ENCODE measurements around the gene KLF1. TPM values are rescaled to one million over a fixed set of nuclear protein-coding genes. Genes with fewer than 3 reads are reported as not detected.
A peak's percentile ranks its signal among the peaks of the same experiment; 100 is the strongest.
"Not testable (repeated sequence)": the region's sequence is repeated elsewhere in the genome, so short reads cannot be mapped to it uniquely, and the experiment has no call there.

Gene KLF1
- total RNA-seq, 1 experiment from 2014 or later, result not detected

DNA sequence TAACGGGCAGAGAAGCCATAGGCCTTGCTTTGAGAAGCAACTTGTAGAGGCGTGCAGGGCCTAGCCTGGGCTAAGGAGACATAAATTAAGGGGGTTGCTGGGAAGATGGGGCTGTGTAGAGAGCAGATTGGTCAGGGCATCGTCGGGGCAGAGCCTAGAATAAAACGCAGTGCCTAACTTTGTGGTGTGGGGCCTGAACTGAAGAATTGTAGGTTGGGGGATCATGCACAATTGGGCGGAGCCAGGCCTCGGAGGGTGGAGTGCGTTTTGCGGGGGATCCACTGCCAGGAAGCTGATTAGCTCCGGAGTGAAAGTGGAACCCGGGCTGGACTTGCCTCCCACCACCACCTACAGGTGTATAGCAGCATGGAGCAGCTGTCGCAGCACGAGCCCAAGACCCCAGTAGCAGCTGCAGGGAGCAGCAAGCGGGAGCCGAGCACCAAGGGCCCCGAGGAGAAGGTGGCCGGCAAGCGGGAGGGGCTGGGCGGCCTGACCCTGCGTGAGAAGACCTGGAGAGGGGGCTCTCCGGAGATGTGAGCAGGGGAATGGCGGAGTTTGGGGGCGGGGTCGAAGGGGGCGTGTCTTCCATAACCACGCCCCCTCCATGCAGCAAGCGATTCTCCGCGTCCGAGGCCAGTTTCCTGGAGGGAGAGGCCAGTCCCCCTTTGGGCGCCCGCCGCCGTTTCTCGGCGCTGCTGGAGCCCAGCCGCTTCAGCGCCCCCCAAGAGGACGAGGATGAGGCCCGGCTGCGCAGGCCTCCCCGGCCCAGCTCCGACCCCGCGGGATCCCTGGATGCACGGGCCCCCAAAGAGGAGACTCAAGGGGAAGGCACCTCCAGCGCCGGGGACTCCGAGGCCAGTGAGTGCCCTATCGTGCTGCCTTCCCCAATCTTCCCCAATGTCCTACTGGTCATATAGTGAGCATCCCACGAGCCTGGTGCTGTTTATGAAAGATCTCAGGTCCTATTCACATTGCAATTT is 19.6 kb downstream of the KLF1 start:
- DNase-seq (ENCODE audit: low read depth), result no peak

DNA sequence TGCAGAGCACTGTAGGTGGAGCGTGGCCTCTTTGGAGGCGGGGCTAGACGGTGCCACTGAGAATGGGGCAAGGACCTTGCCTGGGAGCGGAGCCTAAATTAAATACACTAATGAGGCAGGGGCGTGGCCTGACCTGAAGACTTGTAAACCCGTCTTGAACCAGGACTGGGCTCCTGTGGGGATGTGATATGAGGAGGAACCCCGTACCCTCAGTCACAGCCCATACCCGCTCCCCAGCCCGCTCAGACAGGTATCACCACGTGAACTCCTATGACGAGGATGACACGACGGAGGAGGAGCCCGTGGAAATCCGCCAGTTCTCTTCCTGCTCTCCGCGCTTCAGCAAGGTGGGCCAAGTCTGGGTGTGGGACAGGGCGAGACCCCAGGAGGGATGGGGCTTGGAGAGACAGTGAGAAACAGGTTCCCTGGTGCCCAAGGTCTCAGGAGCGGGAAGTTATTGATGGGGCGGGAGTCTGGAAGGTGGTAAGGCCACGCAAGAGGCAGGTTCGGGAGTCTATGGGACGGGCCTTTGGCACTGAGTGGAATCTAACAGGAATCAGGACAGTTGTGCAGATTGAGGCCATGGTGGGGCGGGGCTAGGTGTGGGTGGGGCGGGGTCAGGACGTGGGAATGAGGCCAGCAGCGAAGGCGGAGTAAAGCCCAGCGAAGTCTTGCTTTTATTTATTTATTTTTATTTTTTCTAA is 20.4 kb downstream of the KLF1 start:
- no peak for DNase-seq (ENCODE audit: low read depth)

DNA sequence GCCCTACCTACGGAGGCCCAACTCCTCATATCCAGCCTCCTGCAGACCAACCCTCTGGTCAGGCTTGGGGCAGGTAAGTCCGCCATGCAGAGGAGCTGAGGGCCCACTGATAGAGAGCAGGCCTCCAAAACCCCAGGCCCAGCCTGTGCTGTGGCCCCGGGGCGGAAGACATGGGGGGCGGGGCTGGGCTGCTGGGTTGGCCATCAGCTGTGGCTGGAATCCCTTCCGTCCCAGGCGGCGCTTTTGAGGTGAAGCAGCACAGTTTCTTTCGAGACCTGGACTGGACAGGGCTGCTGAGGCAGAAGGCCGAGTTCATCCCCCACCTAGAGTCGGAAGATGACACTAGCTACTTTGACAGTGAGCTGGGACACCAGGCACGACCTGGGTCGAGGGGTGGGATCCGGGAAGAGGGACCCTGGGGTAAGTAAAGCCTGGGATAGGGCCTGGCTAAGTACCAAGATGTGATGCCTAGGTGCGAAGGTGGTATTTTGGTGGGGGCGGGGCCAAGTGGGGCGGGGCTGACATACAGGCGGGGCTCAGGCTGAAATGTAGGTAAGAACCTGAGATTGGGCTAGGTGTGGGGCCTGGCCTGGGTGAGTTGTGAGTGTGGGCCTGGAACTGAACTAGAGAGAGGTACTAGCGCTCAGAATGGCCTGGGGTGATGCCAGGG is 21.1 kb downstream of the KLF1 start:
- DNase-seq (ENCODE audit: low read depth), result no peak

GRCh38 chr19:12864721-12865715 is 22.0 kb downstream of the KLF1 start:
- DNase-seq (ENCODE audit: low read depth), result no peak

DNA sequence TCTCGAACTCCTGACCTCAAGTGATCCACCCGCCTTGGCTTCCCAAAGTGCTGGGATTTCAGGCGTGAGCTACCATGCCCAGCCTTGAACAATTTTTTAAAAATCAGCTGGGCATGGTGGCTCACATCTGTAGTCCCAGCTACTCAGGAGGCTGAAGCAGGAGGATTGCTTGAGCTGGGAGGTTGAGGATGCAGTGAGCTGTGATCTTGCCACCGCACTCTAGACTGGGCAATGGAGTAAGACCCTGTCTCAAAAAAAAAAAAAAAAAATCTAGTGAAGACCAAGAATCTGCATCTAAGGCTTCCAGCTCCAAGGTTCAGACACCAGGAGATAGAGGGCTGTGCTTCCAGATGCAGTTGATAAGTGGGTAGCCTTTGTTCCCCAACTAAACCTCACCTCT is 22.9 kb downstream of the KLF1 start:
- no peak for DNase-seq (ENCODE audit: low read depth)

GRCh38 chr19:12859546-12859945 is 27.5 kb downstream of the KLF1 start:
- DNase-seq (ENCODE audit: low read depth), result no peak

- DNase-seq (ENCODE audit: low read depth), result no peak
These were observed 28.7 kb downstream of the KLF1 start for GRCh38 chr19:12858041-12858928.

- DNase-seq (ENCODE audit: low read depth), result no peak
These were observed 30.3 kb downstream of the KLF1 start for GRCh38 chr19:12856653-12857052.

GRCh38 chr19:12847159-12848139 is 39.6 kb downstream of the KLF1 start:
- DNase-seq (ENCODE audit: low read depth), result peak; percentile 79

DNA sequence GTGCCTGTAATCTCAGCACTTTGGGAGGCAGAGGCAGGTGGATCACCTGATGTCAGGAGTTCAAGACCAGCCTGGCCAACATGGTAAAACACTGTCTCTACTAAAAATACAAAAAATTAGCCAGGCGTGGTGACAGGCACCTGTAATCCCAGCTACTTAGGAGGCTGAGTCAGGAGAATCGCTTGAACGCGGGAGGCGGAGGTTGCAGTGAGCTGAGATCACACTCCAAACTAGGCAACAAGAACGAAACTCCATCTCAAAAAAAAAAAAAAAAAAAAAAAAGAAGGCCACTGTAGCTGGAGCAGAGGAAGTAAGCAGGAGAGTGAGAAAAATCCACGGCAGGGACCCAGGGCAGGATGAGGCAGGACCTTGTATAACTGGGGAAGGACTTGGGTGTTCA is 40.4 kb downstream of the KLF1 start:
- DNase-seq (ENCODE audit: low read depth), result not testable (repeated sequence)

- no peak for DNase-seq (ENCODE audit: low read depth)
These were observed 42.8 kb downstream of the KLF1 start for GRCh38 chr19:12843999-12844732.

- DNase-seq (ENCODE audit: low read depth), result no peak
These were observed 43.7 kb downstream of the KLF1 start for GRCh38 chr19:12843328-12843727.

GRCh38 chr19:12842511-12842910 is 44.5 kb downstream of the KLF1 start:
- DNase-seq (ENCODE audit: low read depth), result no peak

GRCh38 chr19:12841094-12841493 is 45.9 kb downstream of the KLF1 start:
- DNase-seq (ENCODE audit: low read depth), result no peak

DNA sequence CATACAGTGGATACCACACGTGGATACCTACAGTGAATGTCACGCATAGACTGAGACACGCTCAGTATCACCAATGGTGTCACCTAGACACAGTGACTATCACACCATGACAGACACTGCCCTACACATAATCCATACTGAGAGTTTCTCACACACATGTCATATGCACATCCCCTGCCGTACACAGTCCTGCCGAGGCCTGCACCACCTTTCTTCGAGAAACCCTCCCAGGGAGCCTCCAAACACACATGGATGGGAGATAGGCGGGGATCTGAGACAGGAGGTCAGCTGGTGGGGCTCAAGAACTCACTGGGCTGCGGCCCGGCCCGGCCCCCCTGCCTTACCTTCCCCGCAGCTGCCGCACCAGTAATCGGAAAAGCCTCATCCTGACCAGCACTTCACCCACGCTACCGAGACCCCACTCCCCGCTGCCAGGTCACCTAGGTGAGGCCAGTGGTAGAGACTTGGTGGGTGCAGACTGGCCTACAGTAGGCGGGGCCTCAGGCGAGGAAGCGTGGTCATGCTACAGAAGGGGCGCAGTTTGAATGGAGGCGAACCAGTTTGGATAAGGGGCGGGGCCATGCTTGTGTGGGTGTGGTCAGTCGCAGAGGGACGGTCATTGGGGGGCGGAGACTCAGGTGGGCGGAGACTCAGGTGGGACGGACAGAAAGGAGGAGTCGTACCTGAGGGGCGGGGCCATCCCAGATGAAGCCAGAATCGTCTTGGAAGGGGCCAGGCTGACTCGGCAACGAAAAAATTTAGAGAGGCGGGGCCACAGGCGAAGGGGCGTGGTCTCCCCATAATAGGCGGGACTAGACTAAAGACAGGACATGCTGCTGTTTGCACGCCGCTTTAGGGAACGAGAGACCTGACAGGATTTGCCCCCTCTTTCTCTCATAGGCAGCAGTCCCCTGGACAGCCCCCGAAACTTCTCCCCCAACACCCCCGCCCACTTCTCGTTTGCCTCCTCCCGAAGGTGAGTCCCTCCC is 46.6 kb downstream of the KLF1 start:
- peak; percentile 56 for DNase-seq (ENCODE audit: low read depth)

DNA sequence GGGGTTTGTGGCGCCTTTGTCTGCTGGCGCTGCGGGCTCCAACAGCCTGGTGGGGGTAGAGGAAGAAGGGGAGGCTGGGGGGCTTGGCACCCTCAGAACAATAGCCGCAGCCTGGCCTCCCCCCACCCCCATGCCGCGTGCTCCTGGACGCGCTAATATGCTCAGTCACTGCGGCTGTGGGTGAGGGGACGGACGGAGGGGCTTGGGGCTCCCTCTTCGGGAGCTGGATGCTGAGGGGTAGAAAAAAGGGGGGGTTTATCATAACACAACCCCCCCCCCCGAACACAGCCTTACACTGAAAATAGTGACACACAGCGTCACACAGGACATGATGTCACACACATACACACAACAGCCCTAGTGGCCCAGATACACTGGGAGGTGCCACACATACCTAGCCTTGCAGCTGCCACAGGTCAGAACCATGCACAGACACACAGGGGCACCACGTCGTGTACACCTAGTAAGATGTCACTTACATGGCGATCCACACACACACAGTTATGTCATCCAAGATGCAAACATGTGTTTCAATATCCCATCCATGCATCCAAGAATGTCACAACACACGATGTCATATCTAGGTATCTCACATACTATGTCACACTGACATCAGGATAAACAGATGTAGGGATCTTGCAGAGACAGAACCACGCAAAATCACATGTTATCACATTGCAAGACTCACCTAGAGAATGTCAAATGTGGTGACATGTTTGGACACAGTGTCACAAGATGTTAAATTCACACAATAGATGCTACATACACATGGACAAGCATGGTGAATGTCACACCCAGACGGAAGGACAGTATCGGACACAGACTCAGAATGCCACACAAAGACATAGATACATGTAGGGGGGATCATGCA is 47.9 kb downstream of the KLF1 start:
- DNase-seq (ENCODE audit: low read depth), result no peak
